PFSK-1 (cell line): ENCODE measurements around the gene BRIP1.

Source experiments
- FOXP2 ChIP-seq: optimal IDR thresholded peaks from 2 replicates; pipeline ENCODE3; 2011; ENCODE audit warnings: borderline replicate concordance, control low read depth, inconsistent platforms; ENCODE audit not compliant: insufficient read depth; ENCODE audit errors: extremely low read length, extremely low read depth
- POLR2AphosphoS5 ChIP-seq: IDR thresholded peaks from 2 replicates; pipeline ENCODE4 v1.6.1; 2012; ENCODE audit warnings: low read depth, mild to moderate bottlenecking, control low read depth, low read length, moderate library complexity
- SIN3A ChIP-seq: IDR thresholded peaks from 2 replicates; pipeline ENCODE4 v1.6.1; 2012; ENCODE audit warnings: mild to moderate bottlenecking, low read length, moderate library complexity, borderline replicate concordance; ENCODE audit not compliant: insufficient read depth
- TAF1 ChIP-seq: IDR thresholded peaks from 2 replicates; pipeline ENCODE4 v1.6.1; 2012; ENCODE audit warnings: low read length, control low read depth, borderline replicate concordance; ENCODE audit not compliant: insufficient read depth
- TF ChIP-seq, protein P1 (sequence below), 2 experiments: IDR thresholded peaks; 2 replicates each; pipeline versions ENCODE4 v1.6.1 to v1.8.0; 2011 to 2012; ENCODE audit warnings: low read depth in 2 of 2, low read length in 2 of 2, control low read depth in 1 of 2, inconsistent platforms in 1 of 2, mild to moderate bottlenecking in 1 of 2, moderate library complexity in 1 of 2; ENCODE audit not compliant: insufficient read depth in 1 of 2

BRIP1 gene

GRCh38 chr17:61875285-61875684, 12.0 kb upstream of the BRIP1 start:
- no peak for TF ChIP-seq FOXP2
- no peak for TF ChIP-seq POLR2AphosphoS5
- TF ChIP-seq, protein P1, sequence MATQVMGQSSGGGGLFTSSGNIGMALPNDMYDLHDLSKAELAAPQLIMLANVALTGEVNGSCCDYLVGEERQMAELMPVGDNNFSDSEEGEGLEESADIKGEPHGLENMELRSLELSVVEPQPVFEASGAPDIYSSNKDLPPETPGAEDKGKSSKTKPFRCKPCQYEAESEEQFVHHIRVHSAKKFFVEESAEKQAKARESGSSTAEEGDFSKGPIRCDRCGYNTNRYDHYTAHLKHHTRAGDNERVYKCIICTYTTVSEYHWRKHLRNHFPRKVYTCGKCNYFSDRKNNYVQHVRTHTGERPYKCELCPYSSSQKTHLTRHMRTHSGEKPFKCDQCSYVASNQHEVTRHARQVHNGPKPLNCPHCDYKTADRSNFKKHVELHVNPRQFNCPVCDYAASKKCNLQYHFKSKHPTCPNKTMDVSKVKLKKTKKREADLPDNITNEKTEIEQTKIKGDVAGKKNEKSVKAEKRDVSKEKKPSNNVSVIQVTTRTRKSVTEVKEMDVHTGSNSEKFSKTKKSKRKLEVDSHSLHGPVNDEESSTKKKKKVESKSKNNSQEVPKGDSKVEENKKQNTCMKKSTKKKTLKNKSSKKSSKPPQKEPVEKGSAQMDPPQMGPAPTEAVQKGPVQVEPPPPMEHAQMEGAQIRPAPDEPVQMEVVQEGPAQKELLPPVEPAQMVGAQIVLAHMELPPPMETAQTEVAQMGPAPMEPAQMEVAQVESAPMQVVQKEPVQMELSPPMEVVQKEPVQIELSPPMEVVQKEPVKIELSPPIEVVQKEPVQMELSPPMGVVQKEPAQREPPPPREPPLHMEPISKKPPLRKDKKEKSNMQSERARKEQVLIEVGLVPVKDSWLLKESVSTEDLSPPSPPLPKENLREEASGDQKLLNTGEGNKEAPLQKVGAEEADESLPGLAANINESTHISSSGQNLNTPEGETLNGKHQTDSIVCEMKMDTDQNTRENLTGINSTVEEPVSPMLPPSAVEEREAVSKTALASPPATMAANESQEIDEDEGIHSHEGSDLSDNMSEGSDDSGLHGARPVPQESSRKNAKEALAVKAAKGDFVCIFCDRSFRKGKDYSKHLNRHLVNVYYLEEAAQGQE (IDR thresholded peaks at IDR 0.05; ENCODE audit: insufficient read depth in 1 of 2, low read depth in 2 of 2, low read length in 2 of 2) = no peak
- TF ChIP-seq SIN3A = no peak
- TF ChIP-seq TAF1 = no peak

GRCh38 chr17:61874075-61874474, 10.7 kb upstream of the BRIP1 start:
- TF ChIP-seq, protein P1 (IDR thresholded peaks at IDR 0.05; ENCODE audit: insufficient read depth in 1 of 2, low read depth in 2 of 2, low read length in 2 of 2) = no peak
- TF ChIP-seq SIN3A (no peak), FOXP2 (no peak), TAF1 (no peak), POLR2AphosphoS5 (no peak)

DNA sequence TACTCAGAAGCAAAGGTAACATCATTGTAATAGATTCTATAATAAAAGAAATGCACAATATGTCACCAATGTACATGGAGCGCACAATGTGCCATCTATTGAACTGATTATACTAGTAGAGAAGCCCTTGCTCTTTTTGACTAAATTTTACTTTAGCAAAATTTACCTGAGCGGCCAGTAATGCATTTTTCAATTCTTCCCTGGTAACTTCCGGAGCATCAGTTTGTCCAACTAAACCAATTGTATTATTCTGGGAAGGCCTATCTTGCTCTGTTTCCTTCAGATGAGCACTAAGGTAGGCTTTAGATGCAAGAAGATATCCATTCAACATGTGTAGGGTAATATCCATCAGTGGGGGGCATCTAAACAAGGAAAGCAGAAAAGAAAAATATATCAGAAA, 8.8 kb upstream of the BRIP1 start:
- TF ChIP-seq SIN3A (no peak), FOXP2 (no peak), TAF1 (no peak), POLR2AphosphoS5 (no peak)
- TF ChIP-seq, protein P1 (IDR thresholded peaks at IDR 0.05; ENCODE audit: insufficient read depth in 1 of 2, low read depth in 2 of 2, low read length in 2 of 2) = no peak

DNA sequence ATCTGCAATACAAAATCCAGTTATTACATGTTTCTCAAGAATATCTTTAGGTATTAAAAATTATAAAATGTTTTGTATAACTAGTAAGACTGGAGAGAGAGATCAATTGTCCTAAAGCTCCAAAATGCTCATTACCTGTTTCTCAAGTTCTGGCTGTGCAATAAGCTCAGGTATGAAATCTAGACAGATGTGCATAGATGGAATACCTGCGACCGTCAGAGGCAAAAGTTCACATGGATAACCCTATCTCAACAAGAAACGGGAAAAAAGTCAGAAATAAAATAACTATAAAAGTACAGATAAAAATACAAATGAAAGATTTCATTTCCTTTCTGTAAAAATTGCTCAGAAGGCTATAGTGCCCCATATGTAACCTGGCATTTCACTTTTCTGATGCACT, 5.8 kb upstream of the BRIP1 start:
- TF ChIP-seq, protein P1 (IDR thresholded peaks at IDR 0.05; ENCODE audit: insufficient read depth in 1 of 2, low read depth in 2 of 2, low read length in 2 of 2) = no peak
- TF ChIP-seq SIN3A (no peak), POLR2AphosphoS5 (no peak), TAF1 (no peak), FOXP2 (no peak)

DNA sequence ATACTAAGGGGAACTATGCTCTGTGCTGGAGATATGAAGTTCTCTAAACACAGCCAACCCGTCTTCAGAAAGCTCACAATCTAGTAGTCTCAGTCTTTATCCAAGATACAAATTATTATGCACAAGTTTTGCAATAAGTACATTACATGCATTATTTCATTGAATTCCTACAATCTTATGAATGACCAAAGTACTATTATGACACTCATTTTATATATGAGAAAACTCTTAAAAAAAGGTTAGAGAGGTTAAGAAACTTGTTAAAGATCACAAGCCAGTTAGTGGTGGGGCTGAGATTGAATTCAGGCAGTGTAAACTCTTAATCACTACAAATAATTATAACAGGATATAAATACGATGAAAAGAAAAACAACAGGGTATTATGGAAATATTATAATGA, 4.7 kb upstream of the BRIP1 start:
- no peak for TF ChIP-seq FOXP2
- TF ChIP-seq TAF1 = no peak
- no peak for TF ChIP-seq POLR2AphosphoS5
